MM.1S (cell line): Measurements from ENCODE around the gene ACBD6.

Experiments
- DNase-seq: peaks from one replicate; pipeline ENCODE4 v3.0.0-alpha.2; 2015
- H2AFZ ChIP-seq: fragments of 300-600 bp; sonication (generic); 2 replicates; pipeline ENCODE4 v1.6.0; 2016; ENCODE audit warnings: antibody characterized with exemption, low read length
- H3F3A ChIP-seq: fragments of 300-600 bp; sonication (generic); 2 replicates; pipeline ENCODE4 v1.6.1; 2016; ENCODE audit warnings: mild to moderate bottlenecking, antibody characterized with exemption, low read length, moderate library complexity, mixed read lengths; ENCODE audit not compliant: insufficient read depth
- H3K27ac ChIP-seq: fragments of 300-600 bp; sonication (generic); 2 replicates; pipeline ENCODE4 v1.5.1; 2016; ENCODE audit warnings: mild to moderate bottlenecking, low read length
- H3K27me3 ChIP-seq: fragments of 300-600 bp; sonication (generic); replicated peaks from 2 replicates; pipeline ENCODE4 v1.6.0; 2016; ENCODE audit warnings: low read length; ENCODE audit not compliant: insufficient read depth
- H3K36me3 ChIP-seq: fragments of 300-600 bp; sonication (generic); replicated peaks from 2 replicates; pipeline ENCODE4 v1.6.1; 2016; ENCODE audit warnings: mild to moderate bottlenecking, low read length, mixed read lengths; ENCODE audit not compliant: insufficient read depth
- H3K4me1 ChIP-seq: fragments of 300-600 bp; sonication (generic); 2 replicates; pipeline ENCODE4 v1.6.1; 2016; ENCODE audit warnings: low read length, mixed read lengths
- H3K4me2 ChIP-seq: fragments of 300-600 bp; sonication (generic); 2 replicates; pipeline ENCODE4 v1.6.0; 2016; ENCODE audit warnings: low read depth, low read length
- H3K4me3 ChIP-seq: fragments of 300-600 bp; sonication (generic); 2 replicates; pipeline ENCODE4 v1.5.1; 2016; ENCODE audit warnings: low read length, mixed read lengths
- H3K79me2 ChIP-seq: fragments of 300-600 bp; sonication (generic); 2 replicates; pipeline ENCODE4 v1.6.1; 2016; ENCODE audit warnings: mixed run types, low read length, mixed read lengths
- H3K9ac ChIP-seq: fragments of 300-600 bp; sonication (generic); 2 replicates; pipeline ENCODE4 v1.6.1; 2016; ENCODE audit warnings: low read length, mixed read lengths
- H3K9me2 ChIP-seq: fragments of 300-600 bp; sonication (generic); replicated peaks from 2 replicates; pipeline ENCODE4 v1.6.1; 2016; ENCODE audit warnings: mild to moderate bottlenecking, low read length, mixed read lengths; ENCODE audit not compliant: insufficient read depth
- H3K9me3 ChIP-seq: fragments of 300-600 bp; sonication (generic); replicated peaks from 2 replicates; pipeline ENCODE4 v1.6.1; 2016; ENCODE audit warnings: mild to moderate bottlenecking, low read length, mixed read lengths; ENCODE audit not compliant: insufficient read depth
- H4K20me1 ChIP-seq: fragments of 300-600 bp; sonication (generic); 2 replicates; pipeline ENCODE4 v1.6.1; 2016; ENCODE audit warnings: mild to moderate bottlenecking, low read length, moderate library complexity, mixed read lengths; ENCODE audit not compliant: insufficient read depth
- CTCF ChIP-seq: fragments of 300-600 bp; sonication (generic); IDR thresholded peaks from 2 replicates; pipeline ENCODE4 v1.5.1; 2016; ENCODE audit warnings: antibody characterized with exemption, low read length, mixed read lengths
- EZH2 ChIP-seq: fragments of 300-600 bp; sonication (generic); optimal IDR thresholded peaks from 2 replicates; pipeline ENCODE3; 2017; ENCODE audit warnings: low read depth, mild to moderate bottlenecking, antibody characterized with exemption, low read length, mixed read lengths
- EZH2phosphoT487 ChIP-seq: fragments of 300-600 bp; sonication (generic); IDR thresholded peaks from 2 replicates; pipeline ENCODE4 v1.6.1; 2018; ENCODE audit warnings: antibody characterized with exemption, low read length

Gene ACBD6

GRCh38 chr1:180278596-180279395 lies 223.6 kb downstream of the ACBD6 start:
- H3K4me3 ChIP-seq: no peak overlapping the region
- no peaks in the 10 kb centered on the region for H3F3A ChIP-seq
- no peaks in the 10 kb centered on the region for H4K20me1 ChIP-seq
- H3K79me2 ChIP-seq: no peaks in the 10 kb centered on the region
- H3K27ac ChIP-seq: no peak overlapping the region
- no peak for DNase-seq
- H3K4me1 ChIP-seq: no peaks in the 10 kb centered on the region
- H3K9me3 ChIP-seq: no peaks in the 10 kb centered on the region
- H3K27me3 ChIP-seq: no peaks in the 10 kb centered on the region
- H2AFZ ChIP-seq: no peak overlapping the region
- H3K9me2 ChIP-seq: no peaks in the 10 kb centered on the region
- no peak overlapping the region for H3K4me2 ChIP-seq
- no peak overlapping the region for H3K9ac ChIP-seq
- TF ChIP-seq EZH2 (no peak), EZH2phosphoT487 (no peak), CTCF (no peak)
- H3K36me3 ChIP-seq: no peaks in the 10 kb centered on the region

GRCh38 chr1:180278194-180278515 lies 224.2 kb downstream of the ACBD6 start:
- H3K27ac ChIP-seq: no peak overlapping the region
- H3K4me2 ChIP-seq: no peak overlapping the region

GRCh38 chr1:180277476-180278193 lies 224.7 kb downstream of the ACBD6 start:
- H3K27ac ChIP-seq: no peak overlapping the region
- H3K4me3 ChIP-seq: no peak overlapping the region
- H4K20me1 ChIP-seq: no peaks in the 10 kb centered on the region
- H3F3A ChIP-seq: no peaks in the 10 kb centered on the region
- no peaks in the 10 kb centered on the region for H3K79me2 ChIP-seq
- H3K36me3 ChIP-seq: no peaks in the 10 kb centered on the region
- no peaks in the 10 kb centered on the region for H3K27me3 ChIP-seq
- H3K4me2 ChIP-seq: no peak overlapping the region
- DNase-seq: no peak
- H2AFZ ChIP-seq: no peak overlapping the region
- H3K4me1 ChIP-seq: no peaks in the 10 kb centered on the region
- no peaks in the 10 kb centered on the region for H3K9me2 ChIP-seq
- H3K9me3 ChIP-seq: no peaks in the 10 kb centered on the region
- no peak overlapping the region for H3K9ac ChIP-seq
- TF ChIP-seq CTCF (no peak), EZH2phosphoT487 (no peak), EZH2 (no peak)

More at GRCh38 chr1:180278194-180278515, 224.2 kb downstream of the ACBD6 start:
- DNase-seq: no peak
- H3K27me3 ChIP-seq: no peaks in the 10 kb centered on the region
- H3K9me2 ChIP-seq: no peaks in the 10 kb centered on the region
- no peak overlapping the region for H2AFZ ChIP-seq
- H4K20me1 ChIP-seq: no peaks in the 10 kb centered on the region
- no peaks in the 10 kb centered on the region for H3F3A ChIP-seq
- H3K36me3 ChIP-seq: no peaks in the 10 kb centered on the region
- H3K79me2 ChIP-seq: no peaks in the 10 kb centered on the region
- H3K9me3 ChIP-seq: no peaks in the 10 kb centered on the region
- H3K9ac ChIP-seq: no peak overlapping the region
- TF ChIP-seq EZH2 (no peak), CTCF (no peak), EZH2phosphoT487 (no peak)
- no peaks in the 10 kb centered on the region for H3K4me1 ChIP-seq
- no peak overlapping the region for H3K4me3 ChIP-seq
